ENCODE results near the gene PLEKHA7. TPM values are rescaled to one million over a fixed set of nuclear protein-coding genes. Genes with fewer than 3 reads are reported as not detected.

The PLEKHA7 gene
- total and polyA plus RNA-seq, 2 of the 8 experiments (the other 6 are each of a cell fraction or from before 2014, with no cell fraction given) = 11.4 to 25.6 TPM

DNA sequence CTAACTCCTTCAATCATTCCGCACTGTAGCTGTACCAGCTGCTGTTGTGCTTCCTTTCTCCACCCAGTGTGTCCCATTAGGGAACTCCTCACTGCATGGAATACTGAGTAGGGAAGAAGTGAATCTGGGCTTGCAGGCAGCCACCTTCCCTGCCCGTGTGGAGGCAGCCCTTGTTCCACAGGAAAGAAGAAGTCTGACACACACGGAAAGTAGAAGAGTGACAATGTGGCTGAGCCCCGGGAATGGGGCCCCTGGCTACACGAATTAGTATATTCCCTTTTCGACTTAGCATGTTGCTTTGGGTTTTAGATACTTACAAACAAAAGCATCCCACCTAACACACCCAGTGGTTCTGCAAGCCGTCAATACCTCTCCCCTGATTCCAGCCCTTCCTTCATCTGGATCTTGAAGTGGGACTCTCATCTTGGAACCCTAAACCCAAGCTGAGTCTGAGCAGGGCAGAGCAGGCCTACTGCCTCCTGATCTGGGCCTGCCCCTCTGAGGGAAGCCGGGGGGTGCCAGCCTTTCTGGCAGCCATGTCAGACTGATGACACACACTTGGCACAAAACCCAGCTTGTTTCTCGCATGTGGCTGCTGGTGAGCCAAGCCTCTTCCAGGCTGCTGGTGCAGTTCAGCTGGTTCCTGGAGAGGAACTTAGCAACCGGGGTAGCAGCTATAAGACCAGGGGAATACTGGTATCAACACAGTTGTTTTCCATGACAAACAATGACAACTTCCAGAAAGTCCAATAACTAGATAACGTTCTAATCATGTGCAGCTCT lies 204.1 kb downstream of the PLEKHA7 start:
- H3K14ac ChIP-seq (ENCODE audit: insufficient read length) = no peak overlapping the region
- H2BK12ac ChIP-seq (ENCODE audit: low read depth, low read length) = no peak overlapping the region
- no peak overlapping the region for H3K56ac ChIP-seq (replicated peaks; ENCODE audit: insufficient read length, low read depth, low read length)
- H4K91ac ChIP-seq (replicated peaks; ENCODE audit: insufficient read length, low read length) = no peak overlapping the region
- POLR2A ChIA-PET (ENCODE audit: partially characterized antibody) = interaction anchor here (1.2 kb wide), 1 partner anchor 9 kb away, joined by 3 read pairs; no protein-coding TSS in a partner anchor
- H3K4ac ChIP-seq (replicated peaks; ENCODE audit: insufficient read length, low read depth, low read length) = no peak overlapping the region
- H2BK15ac ChIP-seq (ENCODE audit: low read length) = no peak overlapping the region
- no peak overlapping the region for H3K27ac ChIP-seq (ENCODE audit: low read depth, low read length)
- H3K4me1 ChIP-seq (replicated peaks in 1 of 4; ENCODE audit: control insufficient read depth in 3 of 4, insufficient read depth in 4 of 4, low read length in 3 of 4) = peaks cover 0 to 2% (median under 1%) of the 10 kb centered on the region in 4 experiments; a peak in 1 of 7 replicates
- H3K4me2 ChIP-seq (ENCODE audit: insufficient read depth in 1 of 2, low read depth in 2 of 2, low read length in 2 of 2) = no peak overlapping the region
- H3K9me3 ChIP-seq (ENCODE audit: insufficient read depth in 2 of 2, low read depth in 1 of 2, low read length in 1 of 2) = no peaks in the 10 kb centered on the region
- no peak overlapping the region for H4K8ac ChIP-seq (ENCODE audit: extremely low read depth, insufficient read depth, low read length)
- no peak overlapping the region for H3K23ac ChIP-seq (ENCODE audit: insufficient read length)
- H4K20me1 ChIP-seq (replicated peaks in 1 of 2; ENCODE audit: control insufficient read depth in 1 of 2, insufficient read depth in 2 of 2, low read length in 2 of 2) = peaks cover 0 to 2% of the 10 kb centered on the region in 2 experiments
- no peaks in the 10 kb centered on the region for H3K79me1 ChIP-seq (ENCODE audit: low read depth, low read length)
- no peak overlapping the region for H3K9ac ChIP-seq (replicated peaks in 1 of 4; ENCODE audit: extremely low read depth in 1 of 4, low read depth in 3 of 4, low read length in 3 of 4)
- no peak overlapping the region for H2AK5ac ChIP-seq (ENCODE audit: low read depth, low read length)
- H2BK20ac ChIP-seq (ENCODE audit: low read length) = no peak overlapping the region
- H3K36me3 ChIP-seq (ENCODE audit: control insufficient read depth in 2 of 4, insufficient read depth in 4 of 4, low read length in 3 of 4) = peaks cover 0 to 2% (median 0%) of the 10 kb centered on the region in 4 experiments; a peak in 3 of 8 replicates
- H3K79me2 ChIP-seq (ENCODE audit: control insufficient read depth in 1 of 2, insufficient read depth in 2 of 2, low read length in 2 of 2) = no peaks in the 10 kb centered on the region
- no peak for DNase-seq (ENCODE audit: low read depth in 1 of 2, low spot score in 2 of 2)
- H3K27me3 ChIP-seq (replicated peaks in 1 of 4; ENCODE audit: control insufficient read depth in 3 of 4, extremely low read depth in 1 of 4, insufficient read depth in 3 of 4, low read length in 3 of 4) = no peaks in the 10 kb centered on the region
- no peaks in the 10 kb centered on the region for H3K23me2 ChIP-seq (ENCODE audit: low read depth, low read length)
- 88% methylated on average over 11 of the region's 11 CpGs; no CpG with 5 or more reads in 1 of the 2 experiments for WGBS, 2 experiments (ENCODE audit: extremely low coverage in 1 of 2, insufficient coverage in 1 of 2, insufficient read length in 1 of 2, insufficient replicate concordance in 2 of 2, low coverage in 1 of 2, low lambda C conversion rate in 2 of 2, missing lambda C conversion rate in 1 of 2)
- H2AFZ ChIP-seq (ENCODE audit: low read length) = no peak overlapping the region
- no peak overlapping the region for H3K18ac ChIP-seq (ENCODE audit: extremely low read depth, low read length)
- H2BK5ac ChIP-seq (ENCODE audit: low read depth, low read length) = no peak overlapping the region
- H4K5ac ChIP-seq (ENCODE audit: insufficient read length, low read depth, low read length) = no peak overlapping the region
- CTCF ChIA-PET (ENCODE audit: partially characterized antibody) = interaction anchor here (0.6 to 9.7 kb wide), 9 partner anchors 8 to 385 kb away, joined by 3 to 100 read pairs (median 4); no protein-coding TSS in a partner anchor
- no peak overlapping the region for H2BK120ac ChIP-seq (replicated peaks; ENCODE audit: low read depth, low read length)
- no peak for FAIRE-seq
- H3K4me3 ChIP-seq (ENCODE audit: extremely low read depth in 1 of 4, insufficient read depth in 2 of 4, low read depth in 3 of 4, low read length in 4 of 4) = no peak overlapping the region
- TF ChIP-seq, protein P1, sequence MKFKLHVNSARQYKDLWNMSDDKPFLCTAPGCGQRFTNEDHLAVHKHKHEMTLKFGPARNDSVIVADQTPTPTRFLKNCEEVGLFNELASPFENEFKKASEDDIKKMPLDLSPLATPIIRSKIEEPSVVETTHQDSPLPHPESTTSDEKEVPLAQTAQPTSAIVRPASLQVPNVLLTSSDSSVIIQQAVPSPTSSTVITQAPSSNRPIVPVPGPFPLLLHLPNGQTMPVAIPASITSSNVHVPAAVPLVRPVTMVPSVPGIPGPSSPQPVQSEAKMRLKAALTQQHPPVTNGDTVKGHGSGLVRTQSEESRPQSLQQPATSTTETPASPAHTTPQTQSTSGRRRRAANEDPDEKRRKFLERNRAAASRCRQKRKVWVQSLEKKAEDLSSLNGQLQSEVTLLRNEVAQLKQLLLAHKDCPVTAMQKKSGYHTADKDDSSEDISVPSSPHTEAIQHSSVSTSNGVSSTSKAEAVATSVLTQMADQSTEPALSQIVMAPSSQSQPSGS (IDR thresholded peaks at IDR 0.05; ENCODE audit: low read length) = no peak
- no peak for TF ChIP-seq CTCF (IDR thresholded peaks at IDR 0.05; ENCODE audit: control extremely low read depth in 1 of 3, insufficient read depth in 1 of 3, low read depth in 1 of 3, low read length in 3 of 3)
- TF ChIP-seq TAF1 (IDR thresholded peaks at IDR 0.05; ENCODE audit: low read depth, low read length) = no peak
- no peak for TF ChIP-seq HDAC2 (IDR thresholded peaks at IDR 0.05; ENCODE audit: borderline replicate concordance in 1 of 2, low read depth in 2 of 2, low read length in 2 of 2)
- no peak for TF ChIP-seq CBX8 (IDR thresholded peaks at IDR 0.05; ENCODE audit: borderline replicate concordance, low read depth, low read length)
- TF ChIP-seq JUN (IDR thresholded peaks at IDR 0.05; ENCODE audit: low read depth, low read length) = no peak
- TF ChIP-seq TAF7 (optimal IDR thresholded peaks at IDR 0.05; ENCODE audit: borderline replicate concordance, low read depth, low read length) = no peak
